GM23248 (cell line): Measurements from ENCODE around the gene NPTX1. TPM values are rescaled to one million over a fixed set of nuclear protein-coding genes. Genes with fewer than 3 reads are reported as not detected.

Experiments
- DNase-seq: peaks from one replicate; pipeline ENCODE4 v3.0.0-alpha.2; 2015
- H2AFZ ChIP-seq: fragments of 200-600 bp; sonication (generic); 2 replicates; pipeline ENCODE4 v1.6.1; 2016; ENCODE audit warnings: antibody characterized with exemption
- H3F3A ChIP-seq: fragments of 200-600 bp; sonication (generic); 2 replicates; pipeline ENCODE4 v1.6.1; 2016; ENCODE audit warnings: mild to moderate bottlenecking, antibody characterized with exemption, mixed run types; ENCODE audit not compliant: insufficient read depth
- H3K27ac ChIP-seq: fragments of 200-600 bp; sonication (generic); 2 replicates; pipeline ENCODE4 v1.5.1; 2016; ENCODE audit warnings: mild to moderate bottlenecking
- H3K27me3 ChIP-seq: fragments of 200-600 bp; sonication (generic); replicated peaks from 2 replicates; pipeline ENCODE4 v1.6.1; 2016; ENCODE audit warnings: mild to moderate bottlenecking; ENCODE audit not compliant: insufficient read depth
- H3K36me3 ChIP-seq: fragments of 200-600 bp; sonication (generic); 2 replicates; pipeline ENCODE4 v1.6.1; 2016; ENCODE audit warnings: low read depth, mild to moderate bottlenecking
- H3K4me1 ChIP-seq: fragments of 200-600 bp; sonication (generic); 2 replicates; pipeline ENCODE4 v1.6.1; 2016; ENCODE audit warnings: mild to moderate bottlenecking; ENCODE audit not compliant: insufficient read depth
- H3K4me2 ChIP-seq: fragments of 200-600 bp; sonication (generic); one replicate; pipeline ENCODE4 v1.6.1; 2016; ENCODE audit warnings: mild to moderate bottlenecking; ENCODE audit not compliant: unreplicated experiment
- H3K4me3 ChIP-seq: fragments of 200-600 bp; sonication (generic); 2 replicates; pipeline ENCODE4 v1.5.1; 2016; ENCODE audit warnings: mild to moderate bottlenecking
- H3K79me2 ChIP-seq: fragments of 200-600 bp; sonication (generic); 2 replicates; pipeline ENCODE4 v1.6.1; 2016; ENCODE audit warnings: mild to moderate bottlenecking; ENCODE audit not compliant: insufficient read depth
- H3K9ac ChIP-seq: fragments of 200-600 bp; sonication (generic); 2 replicates; pipeline ENCODE4 v1.6.1; 2016; ENCODE audit warnings: mild to moderate bottlenecking
- H3K9me2 ChIP-seq: fragments of 200-600 bp; sonication (generic); 2 replicates; pipeline ENCODE4 v1.6.1; 2016; ENCODE audit warnings: mixed run types, mild to moderate bottlenecking, moderate library complexity; ENCODE audit not compliant: insufficient read depth
- H3K9me3 ChIP-seq: fragments of 200-600 bp; sonication (generic); one replicate; pipeline ENCODE4 v1.6.1; 2017; ENCODE audit warnings: low read depth
- H4K20me1 ChIP-seq: fragments of 200-600 bp; sonication (generic); 2 replicates; pipeline ENCODE4 v1.6.0; 2016; ENCODE audit not compliant: insufficient read depth
- EZH2 ChIP-seq: fragments of 200-600 bp; sonication (generic); IDR thresholded peaks from 2 replicates; pipeline ENCODE4 v1.6.1; 2018; ENCODE audit warnings: antibody characterized with exemption, mild to moderate bottlenecking; ENCODE audit not compliant: insufficient read depth, poor library complexity, severe bottlenecking
- EZH2phosphoT487 ChIP-seq: fragments of 200-600 bp; sonication (generic); IDR thresholded peaks from 2 replicates; pipeline ENCODE4 v1.6.1; 2018; ENCODE audit warnings: antibody characterized with exemption, moderate library complexity, mild to moderate bottlenecking, low read depth; ENCODE audit not compliant: insufficient read depth
- WGBS, 2 experiments: methylation state at CpG; one replicate each; pipeline ENCODE4 v1.1.6; 2015 to 2017; ENCODE audit warnings: low lambda C conversion rate in 2 of 2, low coverage in 1 of 2; ENCODE audit errors: missing lambda C conversion rate in 2 of 2; 5-methylcytosine and 5-hydroxymethylcytosine counted together
- in situ Hi-C: fragments of 300-500 bp; cut with MboI; formaldehyde crosslinking; loops from 2 replicates; pipeline ENCODE4 v1.15.0; 2020
- polyA plus RNA-seq: library from polyadenylated mRNA; unstranded; fragments of >200 nt; fragmentation: Nextera tagmentation; extraction: Ambion mirVana; gene quantifications from 2 replicates; pipeline ENCODE4 v1.2.1, GENCODE V29; 2016
- total RNA-seq: library from RNA; depleted of rRNA; stranded (reverse); fragments of >200 nt; shearing (Covaris generic); gene quantifications from 2 replicates; pipeline ENCODE4 v1.2.3, GENCODE V29; 2014

Gene NPTX1
- total and polyA plus RNA-seq, 2 experiments from 2014 or later: 0.43 to 1.1 TPM

GRCh38 chr17:80451104-80451775 is 25.2 kb downstream of the NPTX1 start:
- Histone ChIP-seq H2AFZ (no peak overlapping the region), H3F3A (peaks cover 16% of the 10 kb centered on the region), H3K9ac (no peak overlapping the region), H3K4me2 (no peak overlapping the region), H3K36me3 (no peaks in the 10 kb centered on the region), H3K27me3 (no peaks in the 10 kb centered on the region), H3K4me1 (peaks cover 11% of the 10 kb centered on the region), H3K4me3 (no peak overlapping the region), H3K9me2 (no peaks in the 10 kb centered on the region), H4K20me1 (no peaks in the 10 kb centered on the region), H3K27ac (no peak overlapping the region), H3K9me3 (no peaks in the 10 kb centered on the region), H3K79me2 (no peaks in the 10 kb centered on the region)
- no peak for TF ChIP-seq EZH2
- no peak for TF ChIP-seq EZH2phosphoT487
- 60 to 65% methylated on average over 8 to 9 of the region's 9 CpGs for WGBS, 2 experiments
- no peak for DNase-seq
- in situ Hi-C loops: no loop called here

- Histone ChIP-seq H3K27me3 (no peaks in the 10 kb centered on the region), H3K36me3 (no peaks in the 10 kb centered on the region), H3K9me2 (no peaks in the 10 kb centered on the region), H3K27ac (no peak overlapping the region), H3K4me2 (no peak overlapping the region), H3K9me3 (no peaks in the 10 kb centered on the region), H3F3A (peaks cover 8% of the 10 kb centered on the region), H3K9ac (no peak overlapping the region), H3K4me3 (no peak overlapping the region), H3K79me2 (no peaks in the 10 kb centered on the region), H3K4me1 (peaks cover 4% of the 10 kb centered on the region; the same call in 1 of the 2 replicates), H4K20me1 (no peaks in the 10 kb centered on the region), H2AFZ (no peak overlapping the region)
- WGBS, 2 experiments: 48 to 58% methylated on average over 12 to 18 of the region's 18 CpGs
- in situ Hi-C loops: no loop called here
- TF ChIP-seq EZH2 (no peak), EZH2phosphoT487 (no peak)
- DNase-seq: no peak
Observed at GRCh38 chr17:80449930-80450576, 26.4 kb downstream of the NPTX1 start.

GRCh38 chr17:80449194-80449929 is 27.0 kb downstream of the NPTX1 start:
- no peak overlapping the region for H2AFZ ChIP-seq
- H3K36me3 ChIP-seq: no peaks in the 10 kb centered on the region
- no peaks in the 10 kb centered on the region for H3K9me3 ChIP-seq
- peaks cover 4% of the 10 kb centered on the region; the same call in 1 of the 2 replicates for H3K4me1 ChIP-seq
- no peaks in the 10 kb centered on the region for H4K20me1 ChIP-seq
- H3K9me2 ChIP-seq: no peaks in the 10 kb centered on the region
- no peaks in the 10 kb centered on the region for H3K79me2 ChIP-seq
- H3K9ac ChIP-seq: no peak overlapping the region
- TF ChIP-seq EZH2phosphoT487 (no peak), EZH2 (no peak)
- WGBS, 2 experiments: 69 to 71% methylated on average over 25 to 27 of the region's 27 CpGs
- no peak overlapping the region for H3K27ac ChIP-seq
- H3F3A ChIP-seq: peaks cover 7% of the 10 kb centered on the region
- H3K4me3 ChIP-seq: no peak overlapping the region
- no peak for DNase-seq
- no peak overlapping the region for H3K4me2 ChIP-seq
- no peaks in the 10 kb centered on the region for H3K27me3 ChIP-seq
- in situ Hi-C loops: no loop called here

- no peak overlapping the region for H3K4me3 ChIP-seq
- H3K36me3 ChIP-seq: no peaks in the 10 kb centered on the region
- in situ Hi-C loops: no loop called here
- H3K9me3 ChIP-seq: no peaks in the 10 kb centered on the region
- no peak overlapping the region for H3K9ac ChIP-seq
- H3K79me2 ChIP-seq: no peaks in the 10 kb centered on the region
- no peak for DNase-seq
- H3K27ac ChIP-seq: no peak overlapping the region
- no peaks in the 10 kb centered on the region for H3K27me3 ChIP-seq
- H3F3A ChIP-seq: no peaks in the 10 kb centered on the region
- no peak for TF ChIP-seq EZH2
- no peaks in the 10 kb centered on the region for H3K4me1 ChIP-seq
- no peaks in the 10 kb centered on the region for H3K9me2 ChIP-seq
- WGBS, 2 experiments: 58 to 64% methylated on average over 3 to 4 of the region's 4 CpGs
- H2AFZ ChIP-seq: no peak overlapping the region
- H4K20me1 ChIP-seq: no peaks in the 10 kb centered on the region
- no peak overlapping the region for H3K4me2 ChIP-seq
Observed at GRCh38 chr17:80447790-80448189, 28.6 kb downstream of the NPTX1 start.
